Kidney (tissue), 14 donors: ENCODE measurements around the gene ABHD12. TPM values are rescaled to one million over a fixed set of nuclear protein-coding genes. Genes with fewer than 3 reads are reported as not detected.
A peak's percentile ranks its signal among the peaks of the same experiment; 100 is the strongest.

Experiments used
- DNase-seq, 5 donors: peaks; one replicate each; pipeline ENCODE4 v3.0.0-alpha.2; 2013 to 2020
- FAIRE-seq: peaks from 2 replicates; lab custom pipeline; 2012; peaks lifted over from hg19 to GRCh38; lab: Jason Lieb, UNC
- H3K27ac ChIP-seq, 2 donors: one replicate each; pipeline ENCODE4 v1.7.0; 2013; ENCODE audit warnings: low read depth in 2 of 2, low read length in 2 of 2, inconsistent platforms in 1 of 2
- H3K27me3 ChIP-seq: one replicate; pipeline ENCODE4 v1.7.1; 2013; ENCODE audit warnings: low read length, inconsistent platforms; ENCODE audit not compliant: control insufficient read depth, insufficient read depth
- H3K36me3 ChIP-seq, 3 donors: one replicate each; pipeline versions ENCODE4 v1.7.0 to v1.7.1; 2013; ENCODE audit warnings: low read length in 3 of 3, control low read depth in 1 of 3, inconsistent platforms in 1 of 3; ENCODE audit not compliant: insufficient read depth in 3 of 3, control insufficient read depth in 2 of 3
- H3K4me1 ChIP-seq, 3 donors: one replicate each; pipeline versions ENCODE4 v1.7.0 to v1.7.1; 2013; ENCODE audit warnings: low read length in 3 of 3, inconsistent platforms in 1 of 3, low read depth in 1 of 3; ENCODE audit not compliant: control insufficient read depth in 2 of 3, insufficient read depth in 2 of 3
- H3K4me3 ChIP-seq, 3 donors: one replicate each; pipeline versions ENCODE4 v1.7.0 to v1.8.1; 2013; ENCODE audit warnings: low read length in 3 of 3, control low read depth in 1 of 3, inconsistent platforms in 1 of 3
- H3K9ac ChIP-seq, 3 donors: one replicate each; pipeline versions ENCODE4 v1.7.0 to v1.7.1; 2013; ENCODE audit warnings: low read length in 3 of 3, control low read depth in 1 of 3, inconsistent platforms in 1 of 3
- H3K9me3 ChIP-seq, 3 donors: one replicate each; pipeline versions ENCODE4 v1.7.0 to v1.7.1; 2013; ENCODE audit warnings: low read length in 3 of 3, control low read depth in 1 of 3, inconsistent platforms in 1 of 3; ENCODE audit not compliant: control insufficient read depth in 2 of 3, insufficient read depth in 1 of 3
- intact Hi-C: fragments of 100-400 bp; cut with DNase I; formaldehyde crosslinking; loops from one replicate; pipeline ENCODE4 v1.11.1; 2022
- polyA plus RNA-seq: library from polyadenylated mRNA; stranded (reverse); fragments of 350-450 nt; fragmentation: Illumina TruSeq; extraction: RNeasy Lipid Tissue Mini Kit (QIAGEN cat#74804); gene quantifications from one replicate; pipeline ENCODE4 v1.2.3, GENCODE V29; 2014; ENCODE audit warnings: low read depth, low replicate concordance; ENCODE audit not compliant: insufficient read depth
- total RNA-seq: library from RNA; stranded (reverse); fragmentation: NEBNext Ultra II Directional; extraction: Animal tissue kit (Norgen Biotek cat#: 25700); gene quantifications from one replicate; pipeline ENCODE4 v1.2.1, GENCODE V29; 2021
- TF ChIP-seq, protein P1 (sequence below): IDR thresholded peaks from 3 replicates; pipeline ENCODE4 v1.5.1; 2012; ENCODE audit warnings: mild to moderate bottlenecking, moderate library complexity, borderline replicate concordance; ENCODE audit not compliant: insufficient read depth; ENCODE audit errors: extremely low read depth
- donor health status: control.
- donor health status: control.
- donor health status: control.
- donor health status: control.
- donor health status: control.
- donor health status: DM: yes; HTN: yes; CAD: no.
- donor health status: Normal renal cell carcinoma (clear cell type).

The ABHD12 gene
- total and polyA plus RNA-seq, 2 donors from 2014 or later, result 61.5 to 68.1 TPM

- Histone ChIP-seq H3K36me3 (peaks cover 0 to 18% (median 7%) of the 10 kb centered on the region in 3 donors), H3K4me1 (peaks cover 0 to 5% (median 0%) of the 10 kb centered on the region in 3 donors), H3K27me3 (no peaks in the 10 kb centered on the region), H3K4me3 (no peak overlapping the region), H3K27ac (no peak overlapping the region), H3K9ac (no peak overlapping the region), H3K9me3 (no peaks in the 10 kb centered on the region)
- TF ChIP-seq, protein P1, sequence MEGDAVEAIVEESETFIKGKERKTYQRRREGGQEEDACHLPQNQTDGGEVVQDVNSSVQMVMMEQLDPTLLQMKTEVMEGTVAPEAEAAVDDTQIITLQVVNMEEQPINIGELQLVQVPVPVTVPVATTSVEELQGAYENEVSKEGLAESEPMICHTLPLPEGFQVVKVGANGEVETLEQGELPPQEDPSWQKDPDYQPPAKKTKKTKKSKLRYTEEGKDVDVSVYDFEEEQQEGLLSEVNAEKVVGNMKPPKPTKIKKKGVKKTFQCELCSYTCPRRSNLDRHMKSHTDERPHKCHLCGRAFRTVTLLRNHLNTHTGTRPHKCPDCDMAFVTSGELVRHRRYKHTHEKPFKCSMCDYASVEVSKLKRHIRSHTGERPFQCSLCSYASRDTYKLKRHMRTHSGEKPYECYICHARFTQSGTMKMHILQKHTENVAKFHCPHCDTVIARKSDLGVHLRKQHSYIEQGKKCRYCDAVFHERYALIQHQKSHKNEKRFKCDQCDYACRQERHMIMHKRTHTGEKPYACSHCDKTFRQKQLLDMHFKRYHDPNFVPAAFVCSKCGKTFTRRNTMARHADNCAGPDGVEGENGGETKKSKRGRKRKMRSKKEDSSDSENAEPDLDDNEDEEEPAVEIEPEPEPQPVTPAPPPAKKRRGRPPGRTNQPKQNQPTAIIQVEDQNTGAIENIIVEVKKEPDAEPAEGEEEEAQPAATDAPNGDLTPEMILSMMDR, result no peak
- FAIRE-seq (no peak), DNase-seq (peak in 2 of 5 donors; percentile 25 to 37)
- intact Hi-C loops, result no loop called here
Observed at GRCh38 chr20:25319241-25320034, 71.2 kb downstream of the ABHD12 start.

GRCh38 chr20:25318471-25319240, 72.0 kb downstream of the ABHD12 start:
- peaks cover 0 to 18% (median 7%) of the 10 kb centered on the region in 3 donors for H3K36me3 ChIP-seq
- H3K9me3 ChIP-seq, result no peaks in the 10 kb centered on the region
- peaks cover 0 to 5% (median 0%) of the 10 kb centered on the region in 3 donors for H3K4me1 ChIP-seq
- no peak overlapping the region for H3K27ac ChIP-seq
- DNase-seq, result peak in 2 of 5 donors; percentile 25 to 57
- FAIRE-seq, result no peak
- TF ChIP-seq, protein P1, result no peak
- H3K4me3 ChIP-seq, result no peak overlapping the region
- H3K9ac ChIP-seq, result no peak overlapping the region
- intact Hi-C loops, result no loop called here
- H3K27me3 ChIP-seq, result no peaks in the 10 kb centered on the region

DNA sequence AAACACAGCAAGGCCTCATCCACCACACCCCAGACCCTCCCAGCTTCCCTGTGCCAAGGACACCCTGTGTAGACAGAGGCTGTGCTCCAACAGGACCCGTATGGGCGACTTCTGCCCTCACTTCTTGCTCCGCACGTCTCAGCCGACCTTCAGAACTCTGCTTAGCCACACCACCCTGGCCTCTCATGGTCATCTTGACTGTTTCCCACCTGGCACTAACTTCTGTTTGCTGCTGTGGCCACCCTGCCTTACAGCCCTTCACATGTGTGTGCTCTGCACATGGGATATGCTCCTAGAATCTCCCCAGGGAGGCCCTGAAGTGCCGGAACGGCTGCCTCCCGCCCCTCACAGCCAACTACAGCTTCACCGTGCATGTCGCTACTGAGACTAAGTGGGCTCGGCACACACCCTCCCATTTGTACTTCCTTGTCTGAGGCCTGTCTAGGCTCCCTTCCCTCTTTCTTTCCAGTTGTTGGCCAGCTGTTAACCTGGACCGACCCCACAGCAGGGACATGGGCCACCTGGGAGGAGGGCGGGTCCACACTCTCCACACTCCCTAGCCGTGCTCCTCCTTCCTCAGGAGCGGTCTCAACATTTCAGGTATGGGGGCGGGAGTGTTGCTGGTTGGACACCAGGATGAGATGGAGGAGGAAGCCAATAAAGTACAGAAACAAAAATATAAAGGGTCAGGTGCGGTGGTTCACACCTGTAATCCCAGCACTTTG, 73.1 kb downstream of the ABHD12 start:
- Histone ChIP-seq H3K9me3 (no peaks in the 10 kb centered on the region), H3K4me1 (no peaks in the 10 kb centered on the region), H3K4me3 (no peak overlapping the region), H3K36me3 (peaks cover 0 to 18% (median 7%) of the 10 kb centered on the region in 3 donors), H3K27me3 (no peaks in the 10 kb centered on the region), H3K9ac (no peak overlapping the region), H3K27ac (no peak overlapping the region)
- FAIRE-seq (no peak), DNase-seq (peak in 2 of 5 donors; percentile 30 to 52)
- TF ChIP-seq, protein P1, result no peak
- intact Hi-C loops, result no loop called here
